AG04450 (cell line): ENCODE data around the gene AGO3. TPM values are rescaled to one million over a fixed set of nuclear protein-coding genes. Genes with fewer than 3 reads are reported as not detected.
A peak's percentile ranks its signal among the peaks of the same experiment; 100 is the strongest.

Source experiments
- CTCF ChIA-PET: fragments of 300-600, 350-600 bp; formaldehyde crosslinking; extraction: SDS; loops from one replicate; lab custom pipeline; 2022; ENCODE audit warnings: antibody characterized with exemption, inconsistent platforms; lab: Charles Lee
- POLR2A ChIA-PET: fragments of 350-600 bp; formaldehyde crosslinking; extraction: SDS; loops from one replicate; lab custom pipeline; 2021; ENCODE audit warnings: antibody characterized with exemption, inconsistent platforms; lab: Yijun Ruan, JAX
- DNase-seq: peaks from one replicate; pipeline ENCODE4 v3.0.0-alpha.2; 2011; ENCODE audit warnings: low read depth, low spot score
- H3K27ac ChIP-seq: one replicate; pipeline ENCODE4 v1.5.1; 2012; ENCODE audit warnings: low read depth, low read length, control low read depth
- H3K27me3 ChIP-seq: one replicate; pipeline ENCODE4 v1.6.0; 2012; ENCODE audit warnings: low read length; ENCODE audit not compliant: control insufficient read depth, insufficient read depth
- H3K4me3 ChIP-seq: 2 replicates; pipeline ENCODE4 v1.5.1; 2011; ENCODE audit warnings: mild to moderate bottlenecking, low read depth, low read length, control low read depth
- H3K9me3 ChIP-seq: 2 replicates; pipeline ENCODE4 v1.5.1; 2012; ENCODE audit warnings: low read length; ENCODE audit not compliant: control insufficient read depth, insufficient read depth
- polyA plus RNA-seq: library from polyadenylated mRNA; depleted of rRNA; stranded (reverse); fragments of >200 nt; gene quantifications from 2 replicates; pipeline ENCODE4 v1.2.3, GENCODE V29; 2011
- TF ChIP-seq, protein P1 (sequence below): IDR thresholded peaks from 2 replicates; pipeline ENCODE4 v1.5.1; 2011; ENCODE audit warnings: low read depth, low read length, control low read depth, inconsistent platforms

The AGO3 gene
- polyA plus RNA-seq, 1 experiment, result 22.5 TPM

DNA sequence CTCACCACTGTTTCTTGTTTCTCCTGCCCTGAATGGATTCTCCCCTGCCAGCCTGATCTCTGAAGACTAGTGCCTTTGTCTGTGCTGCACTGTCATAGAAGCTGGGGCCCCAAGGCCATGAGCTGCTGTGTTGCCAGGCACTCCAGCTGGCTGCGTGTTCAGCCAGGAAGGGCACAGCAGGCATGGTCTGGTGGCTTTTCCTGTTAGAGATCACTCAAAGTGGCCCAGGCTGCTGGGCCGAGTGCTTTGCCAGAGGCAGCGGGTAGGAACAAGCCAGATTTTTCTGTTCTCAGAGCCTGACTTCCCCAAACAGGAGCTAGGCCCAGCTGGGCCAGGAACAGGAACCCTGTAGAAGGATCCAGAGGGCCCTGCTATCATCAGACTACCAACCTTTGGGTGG, 163.0 kb downstream of the AGO3 start:
- POLR2A ChIA-PET, result interaction anchor here (0.6 kb wide), 1 partner anchor 328 kb away, joined by 3 read pairs; no protein-coding TSS in a partner anchor
- CTCF ChIA-PET, result interaction anchor here (1.1 to 10.4 kb wide), 2 partner anchors 26 to 41 kb away, joined by 3 to 145 read pairs; no protein-coding TSS in a partner anchor

DNA sequence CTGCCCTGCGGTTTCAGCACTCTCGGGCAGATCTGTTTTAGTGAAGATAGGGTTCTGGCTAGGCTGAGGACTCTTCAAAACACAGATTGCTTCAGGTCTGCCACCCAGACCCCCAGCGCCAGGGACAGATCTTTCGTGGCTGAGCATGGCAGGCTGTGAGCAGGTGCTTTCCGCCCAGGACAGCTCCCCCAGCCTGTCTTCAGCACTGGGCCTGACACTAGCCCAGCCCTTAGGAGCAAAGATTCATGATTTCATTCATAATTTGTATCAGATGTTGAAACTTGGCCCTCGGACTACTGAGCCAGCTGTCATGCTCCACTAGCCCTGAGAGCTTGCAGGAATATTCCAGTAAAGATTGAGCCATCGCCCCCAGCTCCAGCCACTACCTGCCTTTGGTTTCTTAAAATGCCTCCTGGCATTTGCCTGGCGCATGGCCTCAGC, 163.7 kb downstream of the AGO3 start:
- CTCF ChIA-PET, result interaction anchor here (0.8 to 10.4 kb wide), 3 partner anchors 40 to 324 kb away, joined by 3 to 145 read pairs (median 4); no protein-coding TSS in a partner anchor
- no peak overlapping the region for H3K4me3 ChIP-seq
- no peak for DNase-seq
- H3K9me3 ChIP-seq, result no peaks in the 10 kb centered on the region; the same call in 1 of the 2 replicates
- H3K27ac ChIP-seq, result no peak overlapping the region
- TF ChIP-seq, protein P1, sequence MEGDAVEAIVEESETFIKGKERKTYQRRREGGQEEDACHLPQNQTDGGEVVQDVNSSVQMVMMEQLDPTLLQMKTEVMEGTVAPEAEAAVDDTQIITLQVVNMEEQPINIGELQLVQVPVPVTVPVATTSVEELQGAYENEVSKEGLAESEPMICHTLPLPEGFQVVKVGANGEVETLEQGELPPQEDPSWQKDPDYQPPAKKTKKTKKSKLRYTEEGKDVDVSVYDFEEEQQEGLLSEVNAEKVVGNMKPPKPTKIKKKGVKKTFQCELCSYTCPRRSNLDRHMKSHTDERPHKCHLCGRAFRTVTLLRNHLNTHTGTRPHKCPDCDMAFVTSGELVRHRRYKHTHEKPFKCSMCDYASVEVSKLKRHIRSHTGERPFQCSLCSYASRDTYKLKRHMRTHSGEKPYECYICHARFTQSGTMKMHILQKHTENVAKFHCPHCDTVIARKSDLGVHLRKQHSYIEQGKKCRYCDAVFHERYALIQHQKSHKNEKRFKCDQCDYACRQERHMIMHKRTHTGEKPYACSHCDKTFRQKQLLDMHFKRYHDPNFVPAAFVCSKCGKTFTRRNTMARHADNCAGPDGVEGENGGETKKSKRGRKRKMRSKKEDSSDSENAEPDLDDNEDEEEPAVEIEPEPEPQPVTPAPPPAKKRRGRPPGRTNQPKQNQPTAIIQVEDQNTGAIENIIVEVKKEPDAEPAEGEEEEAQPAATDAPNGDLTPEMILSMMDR, result no peak
- H3K27me3 ChIP-seq, result no peaks in the 10 kb centered on the region
- POLR2A ChIA-PET, result interaction anchor here (0.6 kb wide), 2 partner anchors 327 to 1450 kb away, joined by 3 read pairs; no protein-coding TSS in a partner anchor

More for the DNA sequence above, 163.0 kb downstream of the AGO3 start:
- Histone ChIP-seq H3K4me3 (no peak overlapping the region), H3K27ac (no peak overlapping the region), H3K27me3 (no peaks in the 10 kb centered on the region), H3K9me3 (no peaks in the 10 kb centered on the region; the same call in 1 of the 2 replicates)
- TF ChIP-seq, protein P1, result no peak
- no peak for DNase-seq

DNA sequence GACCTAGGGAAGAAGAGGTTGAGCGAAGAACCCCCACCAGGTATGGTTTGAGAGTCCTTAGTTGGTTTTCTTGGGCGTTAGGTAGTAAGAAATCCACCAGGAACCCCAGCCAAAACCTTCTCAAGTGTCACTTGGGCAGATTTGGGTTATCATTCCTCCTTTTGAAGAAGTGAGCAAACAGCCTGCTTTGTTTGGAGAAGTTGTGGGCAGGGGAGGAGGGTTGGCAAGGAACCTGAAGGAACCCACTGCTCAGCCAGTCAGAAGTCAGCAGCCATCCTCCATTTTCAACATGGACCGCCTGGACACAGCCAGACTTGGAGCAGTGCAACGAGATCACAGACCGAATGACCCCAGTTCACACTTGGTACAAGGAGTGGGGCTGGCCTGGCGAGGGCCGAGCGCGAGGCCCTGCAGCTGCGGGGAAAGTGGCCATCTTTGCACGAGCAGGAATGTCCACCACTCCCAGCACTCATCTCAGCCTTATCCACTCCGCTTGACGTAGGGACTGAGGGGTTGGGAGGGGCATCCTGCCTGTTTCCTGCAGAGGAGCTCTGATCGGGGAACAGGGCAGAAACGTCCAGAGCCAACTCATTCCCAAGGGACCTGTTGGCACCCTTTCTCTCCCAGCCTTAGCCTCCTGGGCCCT, 165.0 kb downstream of the AGO3 start:
- DNase-seq, result no peak
- ChIA-PET CTCF (interaction anchor here (0.5 to 10.4 kb wide), 6 partner anchors 14 to 411 kb away, joined by 3 to 145 read pairs (median 5); no protein-coding TSS in a partner anchor), POLR2A (no interaction called here)
- H3K27me3 ChIP-seq, result no peaks in the 10 kb centered on the region
- H3K4me3 ChIP-seq, result no peak overlapping the region
- no peak overlapping the region for H3K27ac ChIP-seq
- TF ChIP-seq, protein P1, result no peak
- H3K9me3 ChIP-seq, result no peaks in the 10 kb centered on the region; the same call in 1 of the 2 replicates

DNA sequence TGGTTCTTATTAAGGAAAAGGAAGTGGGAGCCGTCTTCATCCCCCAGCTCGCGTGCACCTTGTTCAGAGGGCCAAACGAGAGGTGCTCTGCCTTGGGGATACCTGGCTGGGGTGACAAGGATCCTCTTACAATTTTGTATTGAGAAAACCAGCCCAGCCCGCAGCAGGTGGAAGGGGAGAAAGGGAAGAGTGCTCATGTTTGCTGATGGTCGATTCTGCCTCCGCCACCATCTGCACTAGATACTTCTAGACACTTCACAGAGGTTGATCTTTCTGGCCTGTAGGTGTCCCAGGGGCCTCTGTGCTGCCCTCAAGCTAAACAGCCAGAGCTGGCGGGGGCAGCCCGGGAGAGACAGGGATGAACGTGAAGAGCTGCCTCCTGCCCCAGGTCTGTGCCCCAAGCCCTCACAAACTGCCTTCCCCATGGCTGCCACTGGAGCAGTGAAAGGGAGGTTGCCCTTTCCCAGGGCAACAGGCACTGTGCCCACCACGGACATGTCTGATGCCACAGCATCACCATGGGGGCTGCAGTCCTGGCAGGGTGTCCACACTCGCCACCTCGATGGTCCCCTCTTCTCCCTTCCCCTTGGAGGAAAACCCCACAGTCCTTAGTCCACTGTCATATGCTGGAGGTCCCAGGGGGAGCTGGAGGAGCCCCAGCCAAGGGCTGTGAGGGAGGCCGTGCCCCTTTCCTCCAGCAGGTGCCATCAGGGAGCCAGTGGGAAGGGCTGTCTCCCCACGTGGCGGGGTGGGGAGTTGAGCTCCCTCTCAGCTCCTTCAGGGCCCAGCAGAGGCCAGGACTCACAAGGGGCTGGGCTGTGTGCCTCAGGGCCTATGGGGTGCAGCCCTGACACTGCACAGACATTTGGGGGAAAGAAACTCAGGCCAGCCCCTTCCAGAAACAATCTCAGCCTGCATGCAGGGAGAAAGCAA, 165.9 kb downstream of the AGO3 start:
- TF ChIP-seq, protein P1, result peak; percentile 36; the same call in 1 of the 2 replicates
- no peak for DNase-seq
- ChIA-PET POLR2A (no interaction called here), CTCF (interaction anchor here (0.5 to 10.4 kb wide), 12 partner anchors 19 to 410 kb away, joined by 3 to 145 read pairs (median 4); no protein-coding TSS in a partner anchor)
- Histone ChIP-seq H3K27me3 (no peaks in the 10 kb centered on the region), H3K27ac (peak overlapping the region; percentile 11), H3K4me3 (no peak overlapping the region), H3K9me3 (no peaks in the 10 kb centered on the region; the same call in 1 of the 2 replicates)
